ENCODE data around the gene SENP2.

GRCh38 chr3:185539934-185540333, 46.2 kb upstream of the SENP2 start:
- TF ChIP-seq, protein P1, sequence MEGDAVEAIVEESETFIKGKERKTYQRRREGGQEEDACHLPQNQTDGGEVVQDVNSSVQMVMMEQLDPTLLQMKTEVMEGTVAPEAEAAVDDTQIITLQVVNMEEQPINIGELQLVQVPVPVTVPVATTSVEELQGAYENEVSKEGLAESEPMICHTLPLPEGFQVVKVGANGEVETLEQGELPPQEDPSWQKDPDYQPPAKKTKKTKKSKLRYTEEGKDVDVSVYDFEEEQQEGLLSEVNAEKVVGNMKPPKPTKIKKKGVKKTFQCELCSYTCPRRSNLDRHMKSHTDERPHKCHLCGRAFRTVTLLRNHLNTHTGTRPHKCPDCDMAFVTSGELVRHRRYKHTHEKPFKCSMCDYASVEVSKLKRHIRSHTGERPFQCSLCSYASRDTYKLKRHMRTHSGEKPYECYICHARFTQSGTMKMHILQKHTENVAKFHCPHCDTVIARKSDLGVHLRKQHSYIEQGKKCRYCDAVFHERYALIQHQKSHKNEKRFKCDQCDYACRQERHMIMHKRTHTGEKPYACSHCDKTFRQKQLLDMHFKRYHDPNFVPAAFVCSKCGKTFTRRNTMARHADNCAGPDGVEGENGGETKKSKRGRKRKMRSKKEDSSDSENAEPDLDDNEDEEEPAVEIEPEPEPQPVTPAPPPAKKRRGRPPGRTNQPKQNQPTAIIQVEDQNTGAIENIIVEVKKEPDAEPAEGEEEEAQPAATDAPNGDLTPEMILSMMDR (optimal IDR thresholded peaks at IDR 0.05 in 1 of 3, IDR thresholded peaks at IDR 0.05 in 1 of 3, conservative IDR thresholded peaks at IDR 0.05 in 1 of 3; ENCODE audit: extremely low read depth in 1 of 3, insufficient read depth in 2 of 3, low read length in 3 of 3), result no peak
- no peak for TF ChIP-seq EZH2 (IDR thresholded peaks at IDR 0.05; ENCODE audit: low read length)
